Left lung (tissue), 10 donors: ENCODE results near the gene DEGS2. TPM values are rescaled to one million over a fixed set of nuclear protein-coding genes. Genes with fewer than 3 reads are reported as not detected.
"Not testable (repeated sequence)": the region's sequence is repeated elsewhere in the genome, so short reads cannot be mapped to it uniquely, and the experiment has no call there.

Experiments
- ATAC-seq: fragments of 200-7000 bp; cut with Tn5 transposase; one replicate; pipeline ENCODE4 v1.9.1; 2020; ENCODE audit warnings: moderate library complexity
- DNase-seq, 4 donors: peaks; one replicate each; pipeline ENCODE4 v3.0.0-alpha.2; 2013 to 2020
- H3K27ac ChIP-seq, 2 donors: fragments of 200-600 bp; sonication (generic) in 1 of 2; one replicate each; pipeline versions ENCODE4 v1.5.0 to v1.8.0; 2020 to 2021
- H3K27me3 ChIP-seq, 2 donors: fragments of 200-600 bp; sonication (generic) in 1 of 2; one replicate each; pipeline versions ENCODE4 v1.5.0 to v1.8.0; 2020 to 2021
- H3K36me3 ChIP-seq, 2 donors: fragments of 200-600 bp; sonication (generic) in 1 of 2; one replicate each; pipeline versions ENCODE4 v1.5.0 to v1.8.0; 2020 to 2021
- H3K4me1 ChIP-seq, 2 donors: fragments of 200-600 bp; one replicate each; pipeline ENCODE4 v1.8.0; 2021
- H3K4me3 ChIP-seq, 2 donors: fragments of 200-600 bp; sonication (generic) in 1 of 2; one replicate each; pipeline versions ENCODE4 v1.5.0 to v1.8.0; 2020 to 2021; ENCODE audit warnings: mild to moderate bottlenecking in 1 of 2
- H3K9me3 ChIP-seq, 2 donors: fragments of 200-600 bp; sonication (generic) in 1 of 2; one replicate each; pipeline versions ENCODE4 v1.5.0 to v1.8.0; 2020 to 2021
- CTCF ChIP-seq, 2 donors: fragments of 200-600 bp; sonication (generic) in 1 of 2; IDR thresholded peaks; one replicate each; pipeline versions ENCODE4 v1.5.0 to v1.8.0; 2021; ENCODE audit warnings: antibody characterized with exemption in 2 of 2
- intact Hi-C, 2 donors: fragments of 100-400 bp; cut with DNase I; formaldehyde crosslinking; loops; one replicate each; pipeline versions ENCODE4 v1.11.2 to v1.14.2; 2022
- polyA plus RNA-seq, 6 donors: library from polyadenylated mRNA; unstranded; fragments of 120-200 nt; gene quantifications; one replicate each; pipeline ENCODE4 v1.2.1, GENCODE V29; 2013; ENCODE audit not compliant: insufficient read length in 6 of 6
- total RNA-seq, 2 donors: library from RNA; stranded (reverse); fragmentation: NEBNext Ultra II Directional; extraction: Animal tissue kit (Norgen Biotek cat#: 25700); gene quantifications; one replicate each; pipeline ENCODE4 v1.2.1, GENCODE V29; 2021
- donor health status: DM: no; HTN: yes; CAD: no.
- donor health status: DM: no; HTN: no; CAD: no.

The DEGS2 gene
- total and polyA plus RNA-seq, 8 donors, result 2.0 to 8.3 (median 5.6) TPM

DNA sequence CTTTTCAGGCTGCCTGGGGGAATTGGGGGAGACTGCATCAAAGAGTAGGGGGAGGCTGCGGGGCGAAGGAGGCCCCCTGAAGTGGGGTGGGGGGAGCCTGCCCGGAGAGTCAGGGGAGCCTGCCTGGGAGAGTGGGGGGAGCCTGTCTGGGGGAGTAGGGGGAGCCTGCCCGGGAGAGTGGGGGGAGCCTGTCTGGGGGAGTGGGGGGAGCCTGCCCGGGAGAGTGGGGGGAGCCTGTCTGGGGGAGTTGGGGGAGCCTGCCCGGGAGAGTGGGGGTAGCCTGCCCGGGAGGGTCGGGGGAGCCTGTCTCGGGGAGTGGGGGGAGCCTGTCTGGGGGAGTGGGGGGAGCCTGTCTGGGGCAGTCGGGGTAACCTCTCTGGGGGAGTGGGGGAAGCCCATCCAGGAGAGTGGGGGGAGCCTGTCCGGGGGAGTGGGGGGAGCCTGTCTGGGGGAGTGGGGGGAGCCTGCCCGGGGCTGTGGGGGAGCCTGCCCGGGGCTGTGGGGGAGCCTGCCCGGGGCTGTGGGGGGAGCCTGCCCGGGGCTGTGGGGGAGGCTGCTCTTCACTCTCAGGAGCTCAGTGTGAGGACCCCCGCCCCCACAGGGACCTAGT is 6.5 kb upstream of the DEGS2 start:
- H3K27me3 ChIP-seq, result peaks cover 0 to 17% of the 10 kb centered on the region in 2 donors
- ATAC-seq (no peak), DNase-seq (no peak)
- H3K36me3 ChIP-seq, result no peaks in the 10 kb centered on the region
- no peak overlapping the region for H3K27ac ChIP-seq
- H3K4me3 ChIP-seq, result peak overlapping the region in 1 of 2 donors; percentile 3
- intact Hi-C loops, result no loop called here
- no peaks in the 10 kb centered on the region for H3K9me3 ChIP-seq
- TF ChIP-seq CTCF (IDR thresholded peaks at IDR 0.05), result no peak
- H3K4me1 ChIP-seq, result peaks cover 0 to 8% of the 10 kb centered on the region in 2 donors

DNA sequence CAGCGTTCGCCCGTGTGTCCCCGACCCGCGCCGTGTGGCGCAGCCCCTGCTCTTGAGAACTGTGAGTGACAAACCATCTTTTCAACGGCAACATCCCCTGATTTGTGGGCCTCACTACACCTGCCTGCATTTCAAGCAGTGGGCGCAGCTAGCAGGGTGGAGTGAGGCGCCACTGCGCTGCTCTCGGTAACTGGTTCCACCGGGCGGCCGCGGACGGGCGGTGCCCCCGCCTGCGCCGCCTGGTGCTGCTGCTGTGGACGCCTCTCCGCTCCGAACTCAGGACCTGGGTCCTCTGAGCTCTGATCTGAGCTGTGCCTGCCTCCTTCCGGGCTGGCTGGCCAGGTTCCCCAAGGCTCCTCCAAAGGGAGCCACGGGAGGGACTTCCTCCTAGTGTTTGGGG is 5.9 kb upstream of the DEGS2 start:
- ATAC-seq, result peak; percentile 83

DNA sequence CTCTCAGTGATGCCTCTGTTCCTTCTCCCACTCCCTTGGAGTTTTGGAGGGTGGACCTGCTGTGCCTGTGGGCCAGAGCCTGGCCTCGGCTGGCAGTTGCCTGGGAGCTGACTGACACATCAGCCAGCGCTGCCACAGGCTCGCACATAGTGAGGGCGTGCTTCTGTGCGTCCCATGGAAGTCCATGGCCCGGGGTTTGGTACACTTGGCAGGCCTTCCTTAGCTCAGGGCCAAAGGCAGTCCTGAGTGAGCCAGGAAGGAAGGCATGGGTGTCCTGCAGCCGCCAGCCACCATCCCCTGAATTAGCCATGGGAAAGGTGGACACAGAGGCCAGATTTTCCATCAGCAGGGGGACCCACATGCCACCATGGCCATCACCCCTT is 1.1 kb upstream of the DEGS2 start:
- peaks cover 26 to 47% of the 10 kb centered on the region in 2 donors for H3K27me3 ChIP-seq
- DNase-seq (no peak), ATAC-seq (no peak)
- no peak for TF ChIP-seq CTCF (IDR thresholded peaks at IDR 0.05)
- H3K4me1 ChIP-seq, result peaks cover 8 to 15% of the 10 kb centered on the region in 2 donors
- H3K36me3 ChIP-seq, result no peaks in the 10 kb centered on the region
- no peak overlapping the region for H3K27ac ChIP-seq
- no peaks in the 10 kb centered on the region for H3K9me3 ChIP-seq
- no peak overlapping the region for H3K4me3 ChIP-seq
- intact Hi-C loops, result no loop called here

More for the DNA sequence above, 5.9 kb upstream of the DEGS2 start:
- intact Hi-C loops, result no loop called here
- Histone ChIP-seq H3K4me3 (no peak overlapping the region), H3K4me1 (peaks cover 0 to 8% of the 10 kb centered on the region in 2 donors), H3K36me3 (no peaks in the 10 kb centered on the region), H3K27me3 (peaks cover 4 to 23% of the 10 kb centered on the region in 2 donors), H3K9me3 (no peaks in the 10 kb centered on the region), H3K27ac (no peak overlapping the region)
- TF ChIP-seq CTCF (IDR thresholded peaks at IDR 0.05), result no peak
- peak in 2 of 4 donors; percentile 55 to 83 for DNase-seq

DNA sequence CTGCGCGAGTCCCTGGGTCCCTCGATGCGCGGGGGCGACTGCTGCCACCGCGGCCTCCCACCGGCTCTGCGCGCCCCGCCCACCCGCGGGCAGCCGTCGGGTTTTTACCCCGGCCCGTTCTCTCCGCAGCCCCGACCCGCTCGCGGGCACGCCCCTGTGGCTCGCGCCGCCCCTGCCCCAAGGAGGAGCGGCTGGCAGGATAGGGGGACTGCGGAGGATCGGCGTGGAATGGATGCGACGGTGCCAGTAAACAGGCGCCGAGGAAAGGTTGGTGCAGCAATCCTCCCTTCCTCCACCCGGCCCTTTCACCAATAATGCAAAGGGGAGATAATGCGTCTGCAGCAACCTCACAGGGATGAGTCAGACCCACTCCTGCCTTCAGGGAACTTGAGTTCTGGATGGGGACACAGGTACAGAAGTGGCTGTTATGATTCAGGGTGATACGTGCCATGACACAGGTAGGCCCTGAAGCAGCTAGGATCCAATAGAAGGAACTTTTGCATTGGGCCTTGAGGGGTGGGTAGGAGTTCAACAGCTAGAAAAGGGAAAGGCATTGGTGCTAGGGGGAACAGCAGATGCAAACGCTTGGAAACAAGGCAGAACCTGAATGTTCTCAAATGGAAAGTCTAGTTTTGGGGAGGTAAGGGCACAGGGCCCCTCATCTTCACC is 554 bp upstream of the DEGS2 start:
- DNase-seq, result no peak
- intact Hi-C loops, result no loop called here
- no peak overlapping the region for H3K27ac ChIP-seq
- H3K9me3 ChIP-seq, result peaks cover 0 to 3% of the 10 kb centered on the region in 2 donors
- peaks cover 8 to 15% of the 10 kb centered on the region in 2 donors for H3K4me1 ChIP-seq
- no peaks in the 10 kb centered on the region for H3K36me3 ChIP-seq
- peak overlapping the region in 1 of 2 donors; percentile 45 for H3K4me3 ChIP-seq
- TF ChIP-seq CTCF (IDR thresholded peaks at IDR 0.05), result no peak
- H3K27me3 ChIP-seq, result peaks cover 26 to 47% of the 10 kb centered on the region in 2 donors
- peak; percentile 38 for ATAC-seq

GRCh38 chr14:100158566-100159093 is 815 bp downstream of the DEGS2 start:
- TF ChIP-seq CTCF (IDR thresholded peaks at IDR 0.05), result no peak
- Histone ChIP-seq H3K4me3 (peak overlapping the region; percentile 37 to 45), H3K27ac (no peak overlapping the region), H3K27me3 (peaks cover 26 to 47% of the 10 kb centered on the region in 2 donors), H3K9me3 (peaks cover 0 to 9% of the 10 kb centered on the region in 2 donors), H3K4me1 (peaks cover 8 to 15% of the 10 kb centered on the region in 2 donors), H3K36me3 (no peaks in the 10 kb centered on the region)
- no peak for ATAC-seq
- intact Hi-C loops, result no loop called here
- DNase-seq, result peak in 1 of 4 donors; percentile 55

- ATAC-seq, H3K36me3 ChIP-seq, intact Hi-C loops, H3K27ac ChIP-seq, H3K4me3 ChIP-seq, DNase-seq, H3K9me3 ChIP-seq: not testable (repeated sequence)
- H3K27me3 ChIP-seq, result peaks cover 26 to 47% of the 10 kb centered on the region in 2 donors
- H3K4me1 ChIP-seq, result peaks cover 8 to 15% of the 10 kb centered on the region in 2 donors
Observed at GRCh38 chr14:100157548-100158232, 1.8 kb downstream of the DEGS2 start.
